AG08396 (cell line): ENCODE results near the gene CSAD.

Source experiments
- DNase-seq: peaks from one replicate; pipeline ENCODE4 v3.0.0; 2012; ENCODE audit warnings: low spot score, mixed read lengths

The CSAD gene, protein sequence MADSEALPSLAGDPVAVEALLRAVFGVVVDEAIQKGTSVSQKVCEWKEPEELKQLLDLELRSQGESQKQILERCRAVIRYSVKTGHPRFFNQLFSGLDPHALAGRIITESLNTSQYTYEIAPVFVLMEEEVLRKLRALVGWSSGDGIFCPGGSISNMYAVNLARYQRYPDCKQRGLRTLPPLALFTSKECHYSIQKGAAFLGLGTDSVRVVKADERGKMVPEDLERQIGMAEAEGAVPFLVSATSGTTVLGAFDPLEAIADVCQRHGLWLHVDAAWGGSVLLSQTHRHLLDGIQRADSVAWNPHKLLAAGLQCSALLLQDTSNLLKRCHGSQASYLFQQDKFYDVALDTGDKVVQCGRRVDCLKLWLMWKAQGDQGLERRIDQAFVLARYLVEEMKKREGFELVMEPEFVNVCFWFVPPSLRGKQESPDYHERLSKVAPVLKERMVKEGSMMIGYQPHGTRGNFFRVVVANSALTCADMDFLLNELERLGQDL

DNA sequence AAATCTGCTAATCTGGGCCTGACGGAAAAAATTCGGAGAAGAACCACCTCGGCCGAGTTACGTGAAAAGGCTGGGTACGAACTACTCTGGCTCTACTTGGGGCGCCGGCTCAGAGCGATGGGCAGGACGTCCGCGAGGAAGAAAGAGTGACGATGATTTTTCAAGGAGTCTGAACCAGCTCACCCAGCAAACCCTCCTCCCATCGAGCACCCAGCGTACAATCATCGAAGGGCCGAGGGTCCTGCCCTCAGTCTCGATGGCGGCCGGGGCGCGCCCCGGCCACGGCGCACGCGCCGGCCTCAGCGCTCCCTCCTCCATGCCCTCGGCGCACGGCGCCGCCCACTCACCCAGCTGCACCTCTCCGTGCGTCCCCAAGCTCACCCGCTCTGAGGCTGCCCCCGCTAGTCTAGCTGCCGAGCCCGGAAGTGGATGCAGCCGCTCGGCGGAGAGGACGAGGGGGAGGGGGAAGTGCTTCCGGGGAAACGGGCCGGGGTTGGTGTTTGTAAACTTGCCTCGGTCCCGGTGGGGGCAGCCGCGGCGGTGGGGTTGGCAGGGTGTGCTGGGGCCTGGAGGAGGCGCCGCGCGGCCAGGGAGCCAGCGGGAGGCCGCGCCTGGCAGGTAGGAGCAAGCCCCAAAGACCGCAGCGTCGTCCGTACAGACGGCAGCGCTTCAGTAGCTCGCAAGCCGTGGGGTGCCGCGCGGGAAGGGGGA is at the start of gene CSAD, which contains the start of gene ZNF740:
Gene CSAD (minus strand): TSS at position 706 of the 711 bp plus-strand sequence. CDS start 7,455 bp downstream, outside the sequence.
Gene ZNF740 (plus strand): TSS at position 503 of the 711 bp plus-strand sequence. CDS start 1,262 bp downstream, outside the sequence.
- DNase-seq = peak; percentile 99

DNA sequence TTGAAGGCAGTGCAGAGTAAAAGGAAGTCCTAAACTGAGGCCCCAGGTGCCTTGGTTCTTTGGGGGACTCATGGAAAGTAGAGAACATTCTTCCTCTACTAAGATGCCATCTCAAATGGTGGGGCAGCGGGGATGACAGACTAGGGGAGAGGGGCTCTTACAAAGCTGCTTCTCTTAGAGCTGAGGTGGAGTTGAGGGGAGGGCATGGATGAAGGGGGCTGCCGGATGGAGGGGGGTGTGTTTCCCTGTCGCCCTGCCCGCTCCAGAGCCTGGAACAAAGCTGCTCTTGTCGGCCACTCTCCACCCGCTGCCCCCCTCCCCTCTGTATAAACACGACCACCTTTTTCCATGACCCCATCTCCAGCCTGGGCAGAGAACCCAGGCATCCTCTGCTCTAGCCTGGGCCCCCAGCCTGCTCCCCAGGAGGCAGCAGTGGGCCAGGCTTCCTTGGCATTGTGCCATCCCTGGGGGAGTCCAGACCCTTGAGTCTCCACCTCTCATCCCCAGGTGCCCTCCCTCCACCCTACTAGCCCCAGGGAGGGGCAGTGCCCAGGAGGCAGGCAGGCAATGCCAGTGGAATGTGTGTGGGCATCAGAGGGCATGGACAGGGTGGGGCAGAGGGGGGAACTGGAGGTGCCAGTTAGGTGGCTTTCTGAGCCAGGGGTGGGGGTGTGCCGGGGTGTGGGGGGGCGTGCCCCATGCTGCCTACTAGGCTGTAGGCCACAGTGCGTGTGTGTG is 49.6 kb upstream of the CSAD start:
- no peak for DNase-seq

DNA sequence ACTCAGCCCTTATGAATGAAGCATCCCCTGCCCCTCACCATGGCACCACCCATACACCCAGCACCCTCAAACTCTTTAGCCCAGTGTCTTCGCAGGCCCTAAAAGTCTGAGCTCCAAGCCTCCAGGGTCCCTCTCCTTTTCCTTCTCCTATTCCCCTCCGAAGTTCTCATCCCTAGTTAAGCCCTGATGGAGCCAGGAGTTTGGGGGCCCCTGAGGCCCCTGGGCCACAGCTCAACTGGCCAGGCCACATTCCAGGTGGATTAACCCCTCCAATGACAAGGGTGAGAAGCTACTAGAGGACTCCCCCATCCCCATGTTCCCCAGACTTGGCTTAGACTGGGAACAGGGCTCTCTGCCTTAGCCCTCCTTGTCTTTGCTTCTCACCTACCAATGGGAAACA is 48.7 kb upstream of the CSAD start:
- DNase-seq = no peak

DNA sequence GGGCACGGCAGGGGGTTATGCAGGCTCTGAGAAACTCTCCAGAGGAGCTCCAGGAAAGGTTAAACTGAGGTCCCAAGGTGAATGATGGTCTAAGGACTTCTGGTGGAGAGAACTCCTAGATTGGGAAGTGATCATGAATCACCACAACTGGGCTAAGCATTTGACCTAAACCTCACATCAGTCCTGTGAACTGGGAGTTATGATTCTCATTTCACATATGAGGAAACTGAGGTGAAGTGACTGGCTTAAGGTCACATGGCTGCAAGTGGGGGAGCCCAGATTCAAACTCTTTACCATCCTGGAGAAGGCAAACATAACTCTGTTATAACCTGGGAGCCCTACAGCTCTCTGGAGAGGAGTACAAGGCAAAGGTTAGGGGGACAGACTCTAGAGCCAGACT is 47.1 kb upstream of the CSAD start:
- DNase-seq = no peak

DNA sequence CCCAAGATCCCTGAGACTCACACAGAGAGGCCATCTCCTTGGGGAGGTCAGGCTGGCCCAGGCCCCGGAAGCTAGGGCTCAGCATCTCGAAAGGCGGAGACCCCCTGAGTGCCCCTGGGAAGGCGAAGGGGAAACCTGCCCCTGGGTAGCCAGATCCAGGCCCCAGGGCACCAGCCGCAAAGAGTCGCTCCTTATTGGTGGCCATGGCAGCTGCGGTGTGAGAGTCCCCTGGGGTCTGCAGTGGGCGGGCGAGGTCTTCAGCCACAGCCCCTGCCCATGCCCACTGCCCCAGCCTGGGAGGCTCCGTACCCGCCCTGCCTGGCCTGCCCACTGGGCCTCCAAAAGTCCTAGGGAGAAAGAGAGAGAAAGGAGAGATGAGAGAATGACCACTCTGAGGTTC is 46.6 kb upstream of the CSAD start:
- DNase-seq = no peak

DNA sequence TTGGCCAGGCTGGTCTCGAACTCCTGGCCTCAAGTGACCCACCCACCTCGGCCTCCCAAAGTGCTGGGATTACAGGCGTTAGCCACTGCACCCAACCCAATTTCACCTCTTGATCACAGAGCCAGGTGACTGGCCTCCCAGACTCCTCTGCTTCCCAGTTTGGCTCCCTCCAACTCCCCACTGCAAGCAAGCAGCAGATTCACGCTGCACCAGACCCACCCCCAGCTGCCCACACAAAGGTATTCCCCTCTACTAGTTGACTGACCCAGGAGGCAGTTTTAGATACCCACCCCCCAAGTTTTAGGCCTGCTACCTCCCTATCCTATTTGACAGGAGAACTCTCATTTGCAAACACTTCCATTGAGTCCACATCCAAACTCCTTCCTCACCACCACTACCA is 46.1 kb upstream of the CSAD start:
- no peak for DNase-seq

DNA sequence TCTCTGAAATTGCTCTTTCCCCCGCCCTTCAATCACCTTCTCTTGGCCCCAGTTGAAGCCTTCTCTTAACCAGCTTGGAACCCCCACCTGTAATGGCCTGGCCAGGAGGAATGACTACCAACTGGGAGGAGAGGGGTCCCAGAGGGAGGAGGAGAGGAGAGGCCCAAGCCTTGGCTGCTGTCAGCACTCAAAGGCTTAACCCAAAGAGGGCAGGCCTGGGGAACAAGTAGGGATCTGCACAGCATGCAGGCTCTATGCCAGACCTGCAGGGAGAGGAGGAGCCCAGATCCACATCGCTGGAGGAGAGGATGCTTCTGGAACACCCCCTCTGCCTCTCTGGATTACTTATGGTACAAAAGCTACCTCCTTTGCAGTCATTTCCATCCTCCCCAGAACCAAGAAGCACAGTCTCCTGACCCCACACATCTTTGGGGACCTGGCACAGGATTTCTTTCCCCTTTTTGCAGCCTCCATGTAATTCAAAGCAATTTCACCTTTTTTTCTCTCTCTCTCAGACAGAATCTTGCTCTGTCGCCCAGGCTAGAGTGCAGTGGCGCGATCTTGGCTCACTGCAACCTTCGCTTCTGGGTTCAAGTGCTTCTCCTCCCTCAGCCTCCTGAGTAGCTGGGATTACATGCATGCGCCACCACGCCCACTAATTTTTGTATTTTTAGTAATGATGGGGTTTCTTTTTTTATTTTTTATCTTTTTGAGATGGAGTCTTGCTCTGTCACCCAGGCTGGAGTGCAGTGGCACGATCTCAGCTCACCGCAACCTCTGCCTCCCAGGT is 45.1 kb upstream of the CSAD start:
- DNase-seq = no peak

DNA sequence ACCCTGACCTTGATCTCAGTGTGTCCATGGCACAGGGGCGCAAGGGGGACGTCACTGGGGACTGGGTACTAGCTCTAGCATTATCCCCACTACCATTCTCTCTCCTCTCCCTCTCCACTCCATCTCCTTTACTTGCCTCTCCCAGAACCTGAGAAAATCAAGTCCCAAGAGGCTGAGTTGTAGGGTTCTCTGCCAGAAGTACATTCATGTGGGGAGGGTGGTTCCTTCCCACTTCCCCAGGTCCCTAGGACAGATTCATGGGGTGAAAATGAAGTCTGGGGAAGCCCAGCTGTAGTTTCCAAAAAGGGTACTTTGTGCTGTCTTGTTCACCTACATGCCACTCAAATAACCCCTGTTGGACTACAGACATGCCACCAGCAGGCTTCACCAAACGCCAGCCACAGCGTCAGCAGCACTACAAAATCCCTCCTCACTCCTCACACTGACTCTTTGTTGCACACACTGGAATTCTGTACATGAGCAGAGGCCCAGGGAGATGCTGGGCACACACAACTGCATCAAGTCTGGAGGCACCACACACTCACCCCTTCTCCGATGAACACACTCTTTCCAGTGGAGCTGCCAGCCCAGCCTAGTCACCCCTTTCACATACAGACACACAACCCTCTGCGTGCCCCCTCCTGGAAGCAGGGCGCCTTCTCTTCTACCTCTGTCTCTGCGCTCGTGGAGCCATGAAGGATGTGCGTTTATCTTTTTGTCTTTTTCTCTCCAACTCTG is 44.3 kb upstream of the CSAD start:
- no peak for DNase-seq

DNA sequence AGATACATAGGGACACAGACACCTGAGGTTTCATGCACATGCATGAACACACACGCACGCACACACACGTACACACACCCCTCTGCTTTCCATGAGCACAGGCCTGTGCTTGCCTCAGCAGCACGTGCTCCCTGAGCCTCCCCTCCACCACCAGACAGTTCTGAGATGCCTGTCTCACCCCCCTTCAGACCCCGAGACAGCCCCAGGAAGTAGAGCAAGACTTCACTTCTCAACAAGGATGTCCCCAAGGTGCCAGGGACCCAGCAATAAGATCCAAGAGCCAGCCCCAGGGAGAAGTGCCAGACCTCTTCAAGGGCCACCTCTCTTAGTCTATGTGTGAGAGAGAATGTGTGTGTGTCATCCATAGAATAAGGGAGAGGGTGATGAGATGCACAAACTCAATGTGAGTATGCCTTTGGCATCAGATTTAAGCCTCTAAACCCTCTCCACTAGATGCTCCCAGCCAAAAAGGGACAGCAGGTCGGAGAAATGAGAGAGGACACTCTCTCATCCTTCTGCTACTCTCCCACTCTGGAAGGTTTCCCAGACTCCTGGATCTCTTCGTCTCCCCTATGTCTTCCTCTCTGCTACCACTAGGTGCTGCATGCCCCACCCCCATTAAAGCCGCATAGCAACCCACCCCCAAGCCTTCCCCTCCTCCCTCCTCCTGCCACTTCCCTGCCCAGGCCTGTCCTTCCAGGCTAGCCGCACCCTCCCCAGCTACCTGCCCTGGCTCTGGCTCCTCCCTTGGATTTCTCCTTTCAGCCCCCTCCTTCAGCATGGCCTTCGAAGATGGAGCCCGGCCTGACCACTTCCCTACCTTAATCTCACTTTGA is 43.6 kb upstream of the CSAD start:
- DNase-seq = no peak

DNA sequence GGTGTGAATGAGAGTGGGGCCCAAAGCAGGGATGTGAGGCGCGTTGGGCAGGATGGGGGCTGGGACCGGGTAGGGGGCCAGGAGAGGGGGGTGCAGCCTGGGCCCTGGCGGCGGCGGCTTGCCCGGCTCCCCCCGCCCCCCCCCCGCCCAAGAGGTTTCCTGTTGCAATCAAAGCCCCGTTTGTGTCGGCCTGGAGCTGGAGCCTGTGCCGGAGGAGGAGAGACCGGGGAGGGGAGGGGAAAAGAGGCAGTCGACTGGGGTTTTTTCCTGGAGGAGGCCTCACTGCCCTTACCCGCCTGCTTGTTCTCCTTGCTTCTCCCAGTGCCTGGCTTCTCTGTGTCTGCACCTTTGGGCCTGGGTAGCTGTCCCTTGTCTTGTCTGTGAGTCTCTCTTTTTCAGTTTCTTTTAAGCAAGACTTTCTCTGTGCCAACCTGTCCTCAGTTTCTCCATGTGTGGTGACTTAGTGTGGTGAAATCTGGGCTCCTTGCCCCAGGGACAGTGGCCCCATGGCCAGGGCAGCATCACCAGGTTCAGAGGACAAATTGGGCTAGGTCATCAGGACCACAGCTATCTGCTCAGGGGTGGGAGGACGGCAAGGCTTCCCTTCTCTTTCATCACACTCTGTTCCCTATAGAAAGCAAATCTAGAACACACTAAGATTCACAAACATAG is 42.8 kb upstream of the CSAD start:
- DNase-seq = peak; percentile 55

DNA sequence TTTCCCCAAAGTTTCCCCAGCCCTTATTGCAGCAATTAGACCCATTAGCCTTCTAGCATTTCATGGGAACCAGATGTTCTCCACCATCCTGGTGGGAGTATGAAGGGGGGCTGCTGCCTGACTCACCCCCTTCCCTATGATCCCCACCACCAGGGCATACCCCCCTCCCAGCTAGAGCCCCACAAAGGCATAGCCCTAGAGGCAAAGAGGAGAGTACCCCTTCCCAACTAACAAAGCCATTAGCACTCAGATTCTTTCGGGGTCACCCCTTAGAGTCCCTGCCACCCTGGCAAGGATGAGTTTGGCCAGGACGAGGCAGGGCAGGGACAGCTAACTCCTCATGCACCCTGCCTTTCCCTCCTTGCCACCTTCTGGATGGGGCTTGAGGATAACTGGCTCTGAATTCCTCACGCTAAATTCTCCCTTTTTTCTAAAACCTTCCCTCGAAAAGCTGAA is 42.1 kb upstream of the CSAD start:
- DNase-seq = no peak

DNA sequence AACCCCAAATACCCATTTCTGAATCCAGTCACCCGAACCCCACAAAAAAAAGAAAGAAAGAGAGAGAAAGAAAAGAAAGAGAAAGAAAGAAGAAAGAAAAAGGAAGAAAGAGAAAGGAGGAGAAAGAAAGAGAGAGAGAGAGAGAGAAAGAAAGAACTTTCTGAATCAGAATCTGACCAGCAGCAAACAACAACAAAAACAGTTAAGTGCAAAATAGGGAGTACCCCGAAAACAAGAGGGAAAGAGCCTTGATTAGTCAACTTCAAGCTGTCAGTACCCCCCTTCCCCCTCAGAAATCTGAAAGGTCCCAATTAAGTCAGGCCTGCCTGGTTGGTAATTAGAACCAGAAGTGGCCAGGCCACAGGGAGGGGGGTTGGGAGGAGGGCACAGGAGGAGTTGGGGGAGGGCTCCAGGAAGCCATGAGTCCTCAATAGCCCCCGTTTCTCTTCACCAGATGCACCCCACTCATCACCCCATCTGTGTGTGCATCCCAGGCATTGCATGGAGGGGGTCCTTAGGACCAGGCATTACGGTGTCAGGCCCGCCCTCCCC is 41.5 kb upstream of the CSAD start:
- no peak for DNase-seq

DNA sequence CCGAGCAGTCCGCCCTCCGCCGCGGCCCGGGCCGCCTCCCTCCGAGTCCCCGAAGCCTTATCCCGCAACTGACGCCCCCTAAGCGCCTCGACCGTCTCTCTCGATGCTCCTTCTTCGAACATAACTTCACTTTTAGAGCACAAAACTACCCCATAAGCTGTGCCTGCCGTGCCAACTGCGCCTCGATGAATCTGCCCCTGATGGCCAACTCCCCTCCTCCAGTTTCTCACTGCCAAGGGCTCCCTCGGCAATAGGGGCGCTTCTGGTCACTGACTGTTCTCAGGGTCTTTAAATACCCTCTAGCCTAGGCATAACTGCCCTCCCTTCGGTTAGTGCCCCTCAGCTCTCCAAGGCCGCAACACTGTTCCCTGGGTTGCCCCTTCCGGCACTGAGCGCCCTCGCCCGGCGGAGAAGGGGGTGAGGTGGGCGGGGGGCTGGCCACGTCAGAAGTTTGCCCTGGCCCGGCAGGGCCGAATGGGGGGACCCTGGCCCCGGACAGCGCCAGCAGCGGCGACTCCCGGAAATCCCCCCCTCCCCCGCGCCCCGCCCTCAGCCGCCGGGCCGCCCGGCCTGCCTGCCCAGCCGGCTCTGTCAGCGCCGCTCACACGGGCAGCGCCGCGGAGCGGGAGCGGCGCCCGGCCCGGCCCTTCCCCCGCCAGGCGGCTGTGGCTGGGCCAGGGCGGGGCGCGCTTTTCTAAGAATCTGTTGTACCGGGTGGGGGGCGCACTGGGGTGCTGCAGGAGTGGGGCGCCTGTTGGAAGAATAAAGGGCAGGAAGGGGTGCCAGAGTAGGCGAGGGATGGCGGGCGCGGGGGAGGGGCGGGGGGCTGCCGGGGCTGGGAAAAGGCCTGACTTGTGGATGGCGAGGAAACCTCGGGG is 40.7 kb upstream of the CSAD start:
- DNase-seq = peak; percentile 87

DNA sequence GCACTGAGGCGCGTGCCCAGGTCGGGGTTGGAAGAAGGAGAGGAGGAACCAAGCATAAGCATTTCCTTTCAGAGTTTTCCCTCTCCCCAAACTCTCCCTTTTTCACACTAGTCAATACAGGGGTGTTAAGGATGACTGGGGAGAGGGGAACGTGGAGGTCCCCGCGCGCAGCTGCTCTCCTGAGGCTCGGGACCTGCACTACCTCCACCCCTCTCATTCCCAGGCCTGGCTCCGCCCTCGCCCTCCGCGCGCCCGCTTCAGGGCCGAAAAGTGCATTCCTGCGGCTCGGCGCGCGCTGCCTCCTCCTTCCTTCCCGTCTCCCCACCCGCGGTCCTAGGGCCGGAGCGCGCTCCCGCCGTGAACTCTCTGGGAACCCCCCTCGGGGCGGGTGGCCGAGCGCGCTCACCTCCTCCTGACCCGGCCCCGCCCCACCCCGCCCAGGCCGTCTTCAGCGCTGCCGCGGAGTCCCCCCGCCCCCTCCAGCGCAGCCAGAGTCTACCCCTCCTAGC is 40.0 kb upstream of the CSAD start:
- DNase-seq = peak; percentile 97

DNA sequence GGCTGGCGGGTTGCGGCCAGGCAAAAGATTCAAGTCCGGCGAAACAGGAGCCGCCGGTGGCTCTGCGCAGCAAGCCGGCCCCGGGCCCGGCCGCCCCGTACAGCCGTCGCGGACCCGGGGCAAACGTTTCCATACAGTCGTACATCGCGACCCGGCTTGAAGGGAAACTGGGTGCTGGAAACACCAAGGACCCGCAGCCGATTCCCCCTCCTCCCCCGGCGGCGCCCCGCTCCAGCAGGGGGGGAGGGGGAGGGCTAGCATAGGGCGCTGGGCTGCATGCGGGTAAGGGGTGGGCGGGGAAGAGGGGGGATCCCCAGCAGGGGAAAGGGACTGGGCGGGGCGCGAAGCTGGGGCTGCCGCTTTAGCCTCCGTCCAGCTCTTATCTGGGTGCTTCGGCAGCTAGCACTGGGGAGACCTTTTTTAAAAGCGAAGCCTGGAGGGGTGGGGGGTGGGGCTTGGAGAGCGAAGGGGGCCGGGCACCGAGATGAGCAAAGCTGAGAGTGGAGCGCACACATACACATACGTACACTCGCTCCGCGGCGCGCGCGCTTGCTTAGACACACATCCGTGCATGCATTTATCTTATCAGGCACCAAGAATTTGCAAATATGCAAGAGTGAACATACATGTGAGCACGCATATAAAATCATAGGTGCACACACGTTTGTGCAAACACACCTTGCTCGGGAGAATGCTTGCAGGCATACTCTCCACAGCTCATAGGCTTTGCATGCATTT is 39.4 kb upstream of the CSAD start:
- DNase-seq = peak; percentile 85

DNA sequence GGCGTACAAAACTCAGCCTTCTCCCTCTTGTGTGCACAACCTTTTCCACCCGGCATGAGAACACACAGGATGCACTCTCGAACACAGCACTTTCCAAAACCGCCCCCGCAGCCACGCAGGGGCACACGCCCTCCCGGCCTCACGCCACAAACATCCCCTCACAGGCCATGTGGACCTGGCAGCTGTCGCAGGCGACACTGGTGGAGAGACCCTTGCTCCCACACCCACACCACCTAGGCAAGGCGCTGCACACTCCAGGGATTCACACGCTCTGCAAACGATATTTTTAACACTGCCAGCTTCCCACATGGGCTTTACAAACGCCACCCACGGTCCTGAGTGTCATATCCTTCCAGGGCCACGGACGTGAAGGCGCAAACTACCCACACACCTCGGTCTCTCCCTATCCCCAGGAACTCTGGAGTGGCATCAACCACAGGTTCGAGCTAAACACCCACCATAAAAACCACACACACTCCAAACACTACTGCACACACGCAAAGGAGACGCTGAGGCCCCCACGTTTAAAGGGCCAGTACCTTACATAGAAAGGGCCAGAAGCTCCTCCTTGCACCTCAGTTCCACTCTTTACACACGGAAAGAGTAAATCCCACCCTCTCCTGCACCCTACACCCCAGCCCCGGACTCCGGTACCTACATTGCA is 38.7 kb upstream of the CSAD start:
- peak; percentile 75 for DNase-seq
